ENCODE results near the gene VAC14. TPM values are rescaled to one million over a fixed set of nuclear protein-coding genes. Genes with fewer than 3 reads are reported as not detected.

Gene VAC14
- total and polyA plus RNA-seq, 2 of the 8 experiments (the other 6 are each of a cell fraction or from before 2014, with no cell fraction given): 56.0 to 108 TPM

GRCh38 chr16:70740914-70741782 is 59.8 kb downstream of the VAC14 start (continued):
- TF ChIP-seq NRF1 (IDR thresholded peaks at IDR 0.05; ENCODE audit: low read depth, low read length): no peak
